HEK293T (cell line): ENCODE measurements around the gene GJD4.

Experiments used
- ARNT ChIP-seq: fragments of 450-650 bp; IDR thresholded peaks from 2 replicates; pipeline ENCODE4 v1.6.1; 2017; ENCODE audit warnings: mild to moderate bottlenecking
- ELF4 ChIP-seq: fragments of 450-650 bp; IDR thresholded peaks from 2 replicates; pipeline ENCODE4 v1.6.1; 2017; ENCODE audit warnings: antibody characterized with exemption
- FOXK2 ChIP-seq: fragments of 450-650 bp; IDR thresholded peaks from 2 replicates; pipeline ENCODE4 v1.6.1; 2016; ENCODE audit warnings: mild to moderate bottlenecking
- HDGF ChIP-seq: fragments of 450-650 bp; IDR thresholded peaks from 2 replicates; pipeline ENCODE4 v1.6.1; 2017; ENCODE audit warnings: antibody characterized with exemption, borderline replicate concordance
- SP1 ChIP-seq: fragments of 450-650 bp; IDR thresholded peaks from 2 replicates; pipeline ENCODE4 v1.6.1; 2017
- TARDBP ChIP-seq: fragments of 450-650 bp; IDR thresholded peaks from 2 replicates; pipeline ENCODE4 v1.6.1; 2016

GRCh38 chr10:35613597-35614226 is 8.6 kb downstream of the GJD4 start:
- TF ChIP-seq TARDBP (no peak), ELF4 (no peak), SP1 (no peak), ARNT (no peak), HDGF (no peak), FOXK2 (no peak)
